HG03039 (cell line): Measurements from ENCODE around the gene A3GALT2.
"Not testable (repeated sequence)": the region's sequence is repeated elsewhere in the genome, so short reads cannot be mapped to it uniquely, and the experiment has no call there.

Experiments used
- ATAC-seq: cut with Tn5 transposase; IDR thresholded peaks from one replicate; pipeline ENCODE4 v1.9.1; 2021; ENCODE audit warnings: mild to moderate bottlenecking, moderate library complexity; ENCODE audit not compliant: unreplicated experiment

A3GALT2 gene

DNA sequence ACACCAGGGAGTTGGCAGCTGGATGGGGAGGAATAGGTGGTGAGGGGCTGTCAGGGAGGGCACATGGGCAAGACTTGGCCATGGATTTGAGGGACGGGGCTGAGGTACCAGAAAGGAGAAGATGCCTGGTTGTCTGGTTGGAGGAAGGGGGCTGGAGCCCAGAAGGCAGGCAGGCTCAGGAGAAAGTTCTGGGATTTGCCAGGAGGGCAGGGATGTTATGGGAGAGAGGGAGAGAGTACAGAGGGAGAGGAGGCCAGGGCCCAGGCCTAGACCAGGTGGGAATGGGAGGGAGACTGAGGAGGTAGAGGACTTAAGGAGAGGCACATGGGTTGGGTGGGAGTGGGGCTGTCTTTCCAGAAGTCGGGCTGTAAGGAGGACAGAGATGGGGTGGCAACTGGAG, 4.3 kb downstream of the A3GALT2 start:
- no peak for ATAC-seq

GRCh38 chr1:33314416-33314815, 6.5 kb downstream of the A3GALT2 start:
- no peak for ATAC-seq

- ATAC-seq, result no peak
These were observed 8.5 kb downstream of the A3GALT2 start for GRCh38 chr1:33312413-33312749.

DNA sequence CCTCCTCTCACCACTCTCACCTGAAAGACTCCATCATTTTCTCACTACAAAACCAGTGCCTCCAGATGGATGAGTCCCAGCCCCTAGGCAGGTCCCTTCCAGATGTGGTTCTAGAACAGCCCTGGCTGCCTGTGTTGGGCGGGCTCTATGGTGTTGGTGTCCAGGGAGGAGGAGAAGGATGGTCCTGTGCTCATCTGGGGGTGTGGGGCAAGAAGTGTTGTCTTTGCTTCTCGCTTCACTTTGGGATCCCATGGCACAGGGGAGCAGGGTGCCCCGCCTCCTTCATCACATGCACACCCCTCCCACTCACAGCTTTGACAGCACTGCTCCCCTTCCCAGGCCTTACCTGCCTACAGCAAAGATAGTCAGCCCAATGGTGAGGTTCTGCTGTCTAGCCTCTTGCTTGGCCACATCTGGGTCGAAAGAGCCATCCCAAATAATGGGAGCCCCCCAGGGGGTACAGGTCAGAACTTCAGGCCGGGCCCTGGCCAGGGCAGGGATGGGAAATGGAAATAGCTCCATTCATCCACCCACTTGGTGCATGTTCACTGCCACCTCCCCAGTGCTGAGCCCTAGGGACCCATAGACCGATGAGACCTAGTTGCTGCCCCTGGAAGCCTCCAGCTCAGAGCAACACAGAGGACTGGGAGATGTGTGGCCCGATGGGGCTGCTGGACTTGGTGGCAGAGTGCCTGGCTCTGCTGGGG, 9.0 kb downstream of the A3GALT2 start:
- ATAC-seq, result no peak

DNA sequence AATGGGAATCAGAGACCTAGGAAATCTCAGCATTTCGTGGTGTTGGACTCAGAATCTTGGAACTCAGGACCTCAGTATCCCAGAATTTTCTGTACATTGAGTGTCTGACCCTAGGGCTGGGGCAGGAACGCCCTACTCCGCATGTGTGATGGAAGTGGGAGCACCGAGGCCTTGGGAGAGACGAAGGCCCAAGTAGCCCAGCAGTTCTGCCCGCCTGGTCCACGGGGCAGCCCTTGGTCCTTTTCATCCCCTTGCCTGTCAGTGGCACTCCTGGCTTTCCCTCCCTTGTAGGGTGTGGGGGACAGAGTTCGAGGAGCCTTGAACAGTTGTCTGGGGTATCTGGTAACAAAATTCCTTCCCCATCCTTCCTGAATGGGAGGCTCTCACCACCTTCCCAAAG, 10.2 kb downstream of the A3GALT2 start:
- no peak for ATAC-seq

DNA sequence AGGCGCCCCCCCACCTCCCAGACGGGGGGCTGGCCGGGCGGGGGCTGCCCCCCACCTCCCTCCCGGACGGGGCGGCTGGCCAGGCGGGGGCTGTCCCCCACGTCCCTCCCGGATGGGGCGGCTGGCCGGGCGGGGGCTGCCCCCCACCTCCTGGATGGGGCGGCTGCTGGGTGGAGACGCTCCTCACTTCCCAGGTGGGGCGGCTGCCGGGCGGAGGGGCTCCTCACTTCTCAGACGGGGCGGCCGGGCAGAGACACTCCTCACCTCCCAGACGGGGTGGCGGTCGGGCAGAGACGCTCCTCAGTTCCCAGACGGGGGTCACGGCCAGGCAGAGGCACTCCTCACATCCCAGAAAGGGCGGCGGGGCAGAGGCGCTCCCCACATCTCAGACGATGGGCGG, 11.5 kb downstream of the A3GALT2 start:
- not testable (repeated sequence) for ATAC-seq

GRCh38 chr1:33307494-33307864, 13.4 kb downstream of the A3GALT2 start:
- ATAC-seq, result no peak

GRCh38 chr1:33306653-33307493, 14.0 kb downstream of the A3GALT2 start:
- ATAC-seq, result no peak

GRCh38 chr1:33305816-33306652, 14.9 kb downstream of the A3GALT2 start:
- ATAC-seq, result no peak

GRCh38 chr1:33305016-33305415, 15.9 kb downstream of the A3GALT2 start:
- no peak for ATAC-seq

GRCh38 chr1:33302325-33302724, 18.6 kb downstream of the A3GALT2 start:
- no peak for ATAC-seq

- no peak for ATAC-seq
These were observed 19.5 kb downstream of the A3GALT2 start for GRCh38 chr1:33301273-33301984.

GRCh38 chr1:33300673-33301072, 20.2 kb downstream of the A3GALT2 start:
- ATAC-seq, result no peak

DNA sequence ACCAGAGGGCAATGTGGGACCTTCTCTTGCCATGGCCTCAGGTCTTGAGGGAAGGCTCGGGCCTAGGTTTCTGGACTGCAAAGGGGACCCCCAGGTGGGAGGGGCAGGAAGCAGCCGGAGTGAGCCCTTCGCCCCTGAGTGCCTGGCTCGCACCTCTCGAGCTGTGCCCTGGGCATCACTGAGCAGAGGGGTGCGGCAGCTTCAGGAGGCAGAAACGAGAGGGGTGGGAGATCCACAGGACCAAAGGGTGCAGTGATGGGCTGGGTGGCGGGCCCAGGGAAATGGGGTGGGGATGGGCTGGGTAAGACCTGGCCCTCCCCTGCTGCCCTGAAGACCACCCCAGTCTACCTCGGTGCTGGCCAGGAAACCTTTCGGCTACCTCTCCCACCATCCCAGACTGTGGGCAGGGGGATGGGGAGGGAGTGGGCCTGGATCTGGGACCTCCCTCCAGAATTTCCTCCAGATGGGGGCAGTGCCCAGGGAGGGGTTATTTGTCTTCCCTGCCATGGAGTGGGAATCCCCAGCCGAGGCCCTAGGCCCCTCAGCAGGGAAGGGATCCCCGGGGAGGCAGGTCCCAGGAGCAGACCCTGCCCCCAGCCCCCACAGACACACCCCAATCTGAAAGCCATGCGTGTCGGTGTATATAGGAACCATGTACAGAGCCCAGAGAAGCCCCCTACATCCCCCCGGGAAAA, 21.3 kb downstream of the A3GALT2 start:
- ATAC-seq, result no peak

DNA sequence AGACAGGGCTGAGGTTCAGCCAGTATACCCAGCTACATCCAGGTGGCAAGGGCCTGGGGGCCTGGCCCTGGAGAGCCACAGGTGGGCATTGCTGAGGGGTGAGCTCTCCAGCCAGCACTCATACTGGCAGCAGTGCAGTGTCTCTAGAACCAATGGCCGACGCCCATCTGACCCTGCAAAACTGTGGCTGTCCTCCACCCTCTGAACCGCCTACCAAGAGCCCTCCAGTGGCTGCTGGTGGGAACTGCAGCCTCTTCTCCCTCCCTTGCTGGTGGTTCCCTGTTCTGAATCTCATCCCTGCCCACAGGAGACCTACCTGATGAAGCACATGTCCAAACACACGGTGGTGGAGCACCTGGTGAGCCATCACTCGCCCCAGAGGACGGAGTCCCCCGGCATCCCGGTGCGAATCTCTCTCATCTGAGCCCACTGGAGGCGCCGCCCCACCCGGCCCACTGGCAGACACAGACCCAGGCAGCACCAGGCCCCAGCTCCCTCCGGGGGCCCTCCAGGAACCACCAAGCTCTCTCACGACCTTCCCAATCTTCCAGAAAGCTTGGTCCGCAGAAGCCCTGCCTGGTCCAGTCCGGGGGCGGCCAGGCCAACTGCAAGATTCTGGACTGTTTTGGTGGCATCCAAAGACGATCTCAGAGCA, 22.1 kb downstream of the A3GALT2 start:
- ATAC-seq, result no peak

DNA sequence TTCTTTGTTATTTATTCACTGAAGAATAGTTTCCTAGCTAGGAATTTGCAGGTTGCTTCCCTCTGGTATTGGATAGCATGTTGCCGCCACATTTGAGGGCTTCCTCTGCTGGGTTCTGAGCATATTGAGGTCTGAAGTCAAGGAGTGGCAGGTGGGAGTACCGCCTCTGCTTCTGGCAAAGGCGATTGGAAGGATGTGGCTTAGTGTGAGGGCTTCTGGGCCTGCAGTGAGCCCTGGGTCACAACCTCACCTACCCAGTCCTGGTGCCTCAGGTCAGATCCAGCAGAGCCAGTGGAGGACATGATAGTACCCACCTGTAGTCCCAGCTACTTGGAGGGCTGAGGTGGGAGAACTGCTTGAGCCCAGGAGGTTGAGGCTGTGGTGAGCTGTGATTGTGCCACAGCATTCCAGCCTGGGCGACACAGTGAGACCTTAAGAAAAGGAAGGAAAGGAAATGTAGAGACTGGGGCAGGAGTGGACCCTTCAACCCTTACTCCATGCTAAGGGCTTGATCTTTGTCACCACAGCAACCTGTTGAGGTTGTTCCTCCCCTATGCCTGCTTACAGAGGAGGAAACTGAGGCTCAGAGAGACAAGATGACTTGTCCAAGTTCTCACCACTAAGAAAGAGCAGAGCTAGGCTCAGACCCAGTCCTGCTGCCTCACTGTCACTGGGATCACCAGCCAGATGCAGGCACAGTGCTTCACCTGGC, 22.8 kb downstream of the A3GALT2 start:
- ATAC-seq, result no peak

DNA sequence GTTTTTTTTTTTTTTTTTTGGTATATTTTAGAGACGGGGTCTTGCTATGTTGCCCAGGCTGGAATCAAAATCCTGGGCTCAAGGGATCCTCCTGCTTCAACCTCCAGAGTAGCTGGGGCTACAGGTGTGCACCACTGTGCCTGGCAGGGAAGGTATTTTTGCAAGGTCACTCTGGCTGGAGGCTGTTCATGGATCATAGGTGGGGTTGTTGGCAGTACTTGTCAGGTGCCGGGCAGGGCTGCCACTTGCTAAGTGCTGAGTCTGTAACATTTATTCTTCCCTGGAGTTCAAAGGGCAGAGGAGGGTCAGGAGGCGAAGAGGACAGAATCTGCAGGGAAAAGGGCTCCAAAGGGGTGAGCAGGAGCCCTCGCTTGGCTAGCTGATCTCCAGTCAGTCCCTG, 24.1 kb downstream of the A3GALT2 start:
- ATAC-seq, result no peak

- no peak for ATAC-seq
These were observed 24.8 kb downstream of the A3GALT2 start for GRCh38 chr1:33296082-33296458.

DNA sequence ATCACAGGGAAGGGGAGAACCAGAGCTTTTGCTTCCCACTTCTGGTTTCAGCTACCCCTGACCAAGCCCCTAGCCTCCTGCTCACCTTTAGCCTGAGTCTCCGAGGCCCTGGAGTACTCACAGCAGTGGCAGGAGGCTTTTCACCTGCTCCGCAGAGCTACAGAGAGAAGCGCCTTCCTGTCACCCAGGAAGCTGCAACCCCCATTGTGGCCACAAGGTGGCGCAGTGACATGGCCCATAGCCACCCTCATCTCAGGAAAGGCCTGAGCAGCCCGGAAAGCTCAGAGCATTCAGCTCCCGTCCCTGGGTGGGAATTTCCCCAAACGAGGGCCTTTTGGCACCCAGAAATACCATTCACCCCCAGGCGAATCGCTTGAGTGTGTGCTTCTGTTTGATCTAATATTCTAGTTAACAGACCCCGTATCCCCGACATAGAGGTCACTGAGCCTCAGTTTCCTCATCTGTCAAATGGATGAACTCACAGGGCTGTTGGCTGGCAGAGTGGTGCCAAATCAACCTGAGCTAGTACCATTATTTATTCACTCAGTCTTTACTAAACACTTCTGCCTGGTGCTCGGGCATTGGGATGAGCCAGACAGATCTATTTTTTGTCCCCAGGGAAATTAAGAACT, 25.3 kb downstream of the A3GALT2 start:
- ATAC-seq, result no peak
